GM12878 (cell line): ENCODE data around the gene ZNF827. TPM values are rescaled to one million over a fixed set of nuclear protein-coding genes. Genes with fewer than 3 reads are reported as not detected.
A peak's percentile ranks its signal among the peaks of the same experiment; 100 is the strongest.

Experiments used
- E2F8 ChIP-seq: fragments of 450-650 bp; IDR thresholded peaks from 2 replicates; pipeline ENCODE4 v1.6.1; 2018; ENCODE audit warnings: mild to moderate bottlenecking, low read depth, moderate library complexity; ENCODE audit not compliant: partially characterized antibody
- FOXK2 ChIP-seq: fragments of 450-650 bp; IDR thresholded peaks from 2 replicates; pipeline ENCODE4 v1.6.1; 2017; ENCODE audit warnings: mild to moderate bottlenecking, moderate library complexity
- HCFC1 ChIP-seq: fragments of 150-350 bp; IDR thresholded peaks from 2 replicates; pipeline ENCODE4 v1.6.1; 2014; ENCODE audit warnings: low read length
- JUND ChIP-seq: IDR thresholded peaks from 2 replicates; pipeline ENCODE4 v1.6.1; 2012; ENCODE audit warnings: low read depth, mild to moderate bottlenecking, low read length, improper control_type of control experiment, moderate library complexity
- KAT2A ChIP-seq: conservative IDR thresholded peaks from 2 replicates; pipeline ENCODE4 v1.6.1; 2011; ENCODE audit warnings: low read depth, low read length; ENCODE audit not compliant: control insufficient read depth
- NFIC ChIP-seq: IDR thresholded peaks from 2 replicates; pipeline ENCODE4 v1.6.1; 2012; ENCODE audit warnings: low read depth, mild to moderate bottlenecking, inconsistent platforms, low read length, moderate library complexity
- NFXL1 ChIP-seq: fragments of 450-650 bp; IDR thresholded peaks from 2 replicates; pipeline ENCODE4 v1.6.1; 2017; ENCODE audit warnings: antibody characterized with exemption, mild to moderate bottlenecking, borderline replicate concordance
- NFYA ChIP-seq: IDR thresholded peaks from 2 replicates; pipeline ENCODE4 v1.6.1; 2011; ENCODE audit warnings: low read depth, mild to moderate bottlenecking, low read length, improper control_type of control experiment, borderline replicate concordance
- PAX8 ChIP-seq: fragments of 450-650 bp; IDR thresholded peaks from 2 replicates; pipeline ENCODE4 v1.6.1; 2017; ENCODE audit warnings: mild to moderate bottlenecking, moderate library complexity
- PBX3 ChIP-seq: IDR thresholded peaks from 2 replicates; pipeline ENCODE4 v1.6.1; 2011; ENCODE audit warnings: mild to moderate bottlenecking, low read depth, low read length, moderate library complexity; ENCODE audit not compliant: insufficient replicate concordance
- POLR2AphosphoS5 ChIP-seq: IDR thresholded peaks from 2 replicates; pipeline ENCODE4 v1.6.1; 2011; ENCODE audit warnings: mild to moderate bottlenecking, low read length, inconsistent platforms
- RBBP5 ChIP-seq: fragments of 200-600 bp; sonication (generic); conservative IDR thresholded peaks from 2 replicates; pipeline ENCODE4 v1.6.1; 2016
- SIX5 ChIP-seq: IDR thresholded peaks from 2 replicates; pipeline ENCODE4 v1.6.1; 2011; ENCODE audit warnings: mild to moderate bottlenecking, low read depth, low read length, moderate library complexity; ENCODE audit not compliant: severe bottlenecking
- SREBF2 ChIP-seq: IDR thresholded peaks from 2 replicates; pipeline ENCODE4 v1.6.1; 2012; ENCODE audit warnings: mild to moderate bottlenecking, low read length
- ZNF24 ChIP-seq: fragments of 450-650 bp; IDR thresholded peaks from 2 replicates; pipeline ENCODE4 v1.6.1; 2017; ENCODE audit warnings: antibody characterized with exemption, mild to moderate bottlenecking
- polyA plus RNA-seq, 11 experiments: library from polyadenylated mRNA; depleted of rRNA in 4 of 11; unstranded in 6 of 11; stranded (reverse) in 5 of 11; fragments of >200 nt; fragmentation: Nextera tagmentation in 4 of 11; fragmentation: Illumina TruSeq in 1 of 11; extraction: Ambion mirVana in 4 of 11; extraction: Trizol in 1 of 11; gene quantifications; 1 replicate in 1 of 11; 2 replicates in 10 of 11; pipeline versions ENCODE4 v1.2.1 to v1.2.3, GENCODE V29; 2011 to 2016; ENCODE audit warnings: inconsistent platforms in 2 of 11, missing spikeins in 2 of 11, low read depth in 1 of 11
- total RNA-seq, 4 experiments: library from RNA; depleted of rRNA in 3 of 4; stranded (reverse); fragments of >200 nt in 3 of 4; fragmentation: Illumina TruSeq in 1 of 4; extraction: Trizol in 1 of 4; gene quantifications; 2 replicates each; pipeline versions ENCODE4 v1.2.1 to v1.2.3, GENCODE V29; 2013 to 2021
- TF ChIP-seq, protein P1 (sequence below): IDR thresholded peaks from 2 replicates; pipeline ENCODE4 v1.6.1; 2011; ENCODE audit warnings: borderline replicate concordance, low read depth, mild to moderate bottlenecking, moderate library complexity, mixed read lengths, low read length; ENCODE audit not compliant: insufficient read depth; ENCODE audit errors: extremely low read length
- TF ChIP-seq, protein P2 (sequence below): IDR thresholded peaks from 2 replicates; pipeline ENCODE4 v1.6.1; 2012; ENCODE audit warnings: low read depth, low read length, improper control_type of control experiment
- TF ChIP-seq, protein P3 (sequence below), 3 experiments: IDR thresholded peaks in 2 of 3; conservative IDR thresholded peaks in 1 of 3; 2 replicates each; pipeline ENCODE4 v1.5.1; 2011; ENCODE audit warnings: low read depth in 3 of 3, low read length in 3 of 3, mild to moderate bottlenecking in 3 of 3, control low read depth in 2 of 3, moderate library complexity in 2 of 3, inconsistent platforms in 1 of 3, mixed read lengths in 1 of 3; ENCODE audit not compliant: control insufficient read depth in 2 of 3, insufficient read depth in 1 of 3; ENCODE audit errors: extremely low read depth in 1 of 3

Gene ZNF827
- total and polyA plus RNA-seq, 10 of the 15 experiments (the other 5 are each of a cell fraction or from before 2014, with no cell fraction given): 3.8 to 31.5 (median 13.6) TPM

GRCh38 chr4:145938618-145939440 is at the start of gene ZNF827 (continued):
- TF ChIP-seq E2F8: no peak
- no peak for TF ChIP-seq HCFC1
- no peak for TF ChIP-seq RBBP5
- peak; percentile 46; the same call in 1 of the 2 replicates for TF ChIP-seq JUND
- TF ChIP-seq, protein P1, sequence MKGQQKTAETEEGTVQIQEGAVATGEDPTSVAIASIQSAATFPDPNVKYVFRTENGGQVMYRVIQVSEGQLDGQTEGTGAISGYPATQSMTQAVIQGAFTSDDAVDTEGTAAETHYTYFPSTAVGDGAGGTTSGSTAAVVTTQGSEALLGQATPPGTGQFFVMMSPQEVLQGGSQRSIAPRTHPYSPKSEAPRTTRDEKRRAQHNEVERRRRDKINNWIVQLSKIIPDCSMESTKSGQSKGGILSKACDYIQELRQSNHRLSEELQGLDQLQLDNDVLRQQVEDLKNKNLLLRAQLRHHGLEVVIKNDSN: no peak
- peak; percentile 81 for TF ChIP-seq POLR2AphosphoS5
- TF ChIP-seq NFYA: no peak
- TF ChIP-seq, protein P2, sequence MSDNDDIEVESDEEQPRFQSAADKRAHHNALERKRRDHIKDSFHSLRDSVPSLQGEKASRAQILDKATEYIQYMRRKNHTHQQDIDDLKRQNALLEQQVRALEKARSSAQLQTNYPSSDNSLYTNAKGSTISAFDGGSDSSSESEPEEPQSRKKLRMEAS: peak; percentile 8; the same call in 1 of the 2 replicates
- TF ChIP-seq, protein P3, sequence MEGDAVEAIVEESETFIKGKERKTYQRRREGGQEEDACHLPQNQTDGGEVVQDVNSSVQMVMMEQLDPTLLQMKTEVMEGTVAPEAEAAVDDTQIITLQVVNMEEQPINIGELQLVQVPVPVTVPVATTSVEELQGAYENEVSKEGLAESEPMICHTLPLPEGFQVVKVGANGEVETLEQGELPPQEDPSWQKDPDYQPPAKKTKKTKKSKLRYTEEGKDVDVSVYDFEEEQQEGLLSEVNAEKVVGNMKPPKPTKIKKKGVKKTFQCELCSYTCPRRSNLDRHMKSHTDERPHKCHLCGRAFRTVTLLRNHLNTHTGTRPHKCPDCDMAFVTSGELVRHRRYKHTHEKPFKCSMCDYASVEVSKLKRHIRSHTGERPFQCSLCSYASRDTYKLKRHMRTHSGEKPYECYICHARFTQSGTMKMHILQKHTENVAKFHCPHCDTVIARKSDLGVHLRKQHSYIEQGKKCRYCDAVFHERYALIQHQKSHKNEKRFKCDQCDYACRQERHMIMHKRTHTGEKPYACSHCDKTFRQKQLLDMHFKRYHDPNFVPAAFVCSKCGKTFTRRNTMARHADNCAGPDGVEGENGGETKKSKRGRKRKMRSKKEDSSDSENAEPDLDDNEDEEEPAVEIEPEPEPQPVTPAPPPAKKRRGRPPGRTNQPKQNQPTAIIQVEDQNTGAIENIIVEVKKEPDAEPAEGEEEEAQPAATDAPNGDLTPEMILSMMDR (IDR thresholded peaks at IDR 0.05 in 2 of 3, conservative IDR thresholded peaks at IDR 0.05 in 1 of 3; ENCODE audit: control insufficient read depth in 2 of 3, extremely low read depth in 1 of 3, insufficient read depth in 1 of 3, low read depth in 3 of 3, low read length in 3 of 3): no peak
- TF ChIP-seq SREBF2: no peak
- TF ChIP-seq NFXL1: no peak
- no peak; the same call in 1 of the 2 replicates for TF ChIP-seq PAX8
- no peak for TF ChIP-seq PBX3
- no peak for TF ChIP-seq KAT2A
- TF ChIP-seq ZNF24: no peak
- TF ChIP-seq FOXK2: no peak
- no peak for TF ChIP-seq SIX5
- peak; percentile 52; the same call in 1 of the 2 replicates for TF ChIP-seq NFIC
